ENCODE data around the gene PCSK5.
"Not testable (repeated sequence)": the region's sequence is repeated elsewhere in the genome, so short reads cannot be mapped to it uniquely, and the experiment has no call there.

PCSK5 gene

DNA sequence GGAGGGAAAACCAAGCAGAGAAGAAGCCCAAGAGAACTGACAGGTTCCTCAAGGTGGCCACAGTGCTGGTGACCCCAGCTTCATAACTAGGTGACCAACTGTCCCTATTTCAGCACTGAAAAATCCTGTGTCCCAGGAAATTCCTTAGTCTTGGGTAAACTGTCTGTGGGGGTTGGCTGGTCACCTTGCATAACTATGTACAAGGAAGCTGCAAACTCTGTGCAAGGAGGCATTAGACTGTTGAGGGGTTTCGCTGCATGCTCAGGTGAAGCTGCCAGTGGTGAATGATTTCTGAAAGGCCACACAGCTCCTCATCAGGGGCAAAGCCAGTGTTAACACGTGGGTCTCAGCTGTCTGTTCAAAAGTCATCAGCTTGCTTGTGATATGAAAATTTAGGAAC lies 36.9 kb downstream of the PCSK5 start:
- no peak for DNase-seq

DNA sequence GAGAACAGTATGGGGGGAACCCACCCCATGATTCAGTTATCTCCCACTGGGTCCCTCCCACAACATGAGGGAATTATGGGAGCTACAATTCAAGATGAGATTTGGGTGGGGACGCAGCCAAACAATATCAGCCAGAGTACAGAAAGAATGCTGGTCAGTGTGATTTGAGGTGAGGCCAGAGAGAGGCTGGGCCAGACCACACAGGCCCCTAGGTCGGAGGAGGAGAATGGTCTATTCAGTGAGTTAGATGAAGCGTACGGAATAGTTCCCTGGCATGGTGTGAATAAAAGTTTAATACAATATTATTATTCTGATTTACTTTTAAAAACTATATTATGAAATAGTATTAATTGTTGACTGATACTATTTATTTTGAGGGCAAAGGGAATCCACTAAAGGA lies 39.7 kb downstream of the PCSK5 start:
- DNase-seq: no peak

DNA sequence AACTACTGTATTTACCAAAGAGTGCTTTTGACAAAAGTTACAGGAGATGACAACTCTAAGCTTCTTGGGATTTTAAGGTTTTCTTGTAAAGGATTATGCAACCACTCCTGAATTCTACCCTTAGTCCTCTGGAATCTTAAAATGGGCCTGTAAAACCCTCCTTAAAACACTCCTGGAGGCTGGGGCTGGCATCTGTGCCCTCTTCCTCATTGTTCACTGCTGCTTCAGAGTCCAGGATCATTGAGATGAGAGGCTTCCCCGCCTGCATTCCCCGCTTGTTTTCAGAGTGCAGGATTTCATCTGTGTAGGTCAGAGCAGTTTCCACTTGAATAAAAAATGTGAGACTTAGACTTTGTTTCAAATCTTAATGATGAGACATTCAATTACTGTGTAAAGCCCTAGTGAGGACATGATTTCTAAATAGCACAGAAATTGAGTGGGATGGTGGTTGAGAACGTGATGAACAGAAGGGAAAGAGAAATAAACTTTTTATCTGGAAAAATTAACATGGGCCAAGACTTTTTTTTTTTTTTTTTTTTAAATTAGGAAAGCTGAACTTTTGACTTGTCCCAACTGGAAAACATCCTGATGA lies 40.4 kb downstream of the PCSK5 start:
- DNase-seq: no peak

DNA sequence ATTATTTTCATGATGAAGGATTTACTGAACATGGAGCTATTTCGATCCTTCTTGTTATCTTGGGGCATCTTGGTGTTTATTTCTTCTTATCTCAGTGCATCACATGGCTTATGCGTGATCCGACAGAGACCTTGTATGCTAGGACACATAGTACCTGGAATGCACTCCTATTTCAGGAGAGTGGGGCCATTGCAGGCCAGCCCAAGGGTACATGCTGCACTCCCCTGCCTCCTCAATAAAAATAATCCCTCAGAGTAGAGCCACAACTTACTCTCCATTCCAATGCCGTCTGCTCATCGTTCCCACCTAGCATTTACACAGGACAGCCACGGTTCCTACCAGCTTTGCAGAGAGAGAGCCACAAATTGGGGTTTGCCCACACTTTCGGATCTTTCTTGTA lies 43.5 kb downstream of the PCSK5 start:
- no peak for DNase-seq

DNA sequence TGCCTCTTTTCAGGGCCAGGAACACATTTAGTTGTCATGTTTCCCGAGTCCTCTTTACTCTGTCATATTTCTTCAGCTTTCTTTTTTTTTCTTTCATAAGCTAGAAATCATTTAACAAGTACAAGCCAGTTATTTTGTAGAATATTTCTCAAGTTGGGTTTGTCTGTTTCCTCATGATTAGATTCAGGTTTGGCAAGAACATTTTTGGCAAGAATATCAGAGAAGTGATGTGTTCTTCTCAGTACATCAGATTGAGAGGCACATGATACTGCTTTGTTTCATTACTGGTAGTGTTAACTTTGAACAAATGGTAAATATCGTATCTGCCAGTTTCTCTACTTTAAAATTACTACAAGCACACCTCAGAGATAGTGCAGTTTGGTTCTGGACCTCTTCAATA lies 45.1 kb downstream of the PCSK5 start:
- DNase-seq: no peak

DNA sequence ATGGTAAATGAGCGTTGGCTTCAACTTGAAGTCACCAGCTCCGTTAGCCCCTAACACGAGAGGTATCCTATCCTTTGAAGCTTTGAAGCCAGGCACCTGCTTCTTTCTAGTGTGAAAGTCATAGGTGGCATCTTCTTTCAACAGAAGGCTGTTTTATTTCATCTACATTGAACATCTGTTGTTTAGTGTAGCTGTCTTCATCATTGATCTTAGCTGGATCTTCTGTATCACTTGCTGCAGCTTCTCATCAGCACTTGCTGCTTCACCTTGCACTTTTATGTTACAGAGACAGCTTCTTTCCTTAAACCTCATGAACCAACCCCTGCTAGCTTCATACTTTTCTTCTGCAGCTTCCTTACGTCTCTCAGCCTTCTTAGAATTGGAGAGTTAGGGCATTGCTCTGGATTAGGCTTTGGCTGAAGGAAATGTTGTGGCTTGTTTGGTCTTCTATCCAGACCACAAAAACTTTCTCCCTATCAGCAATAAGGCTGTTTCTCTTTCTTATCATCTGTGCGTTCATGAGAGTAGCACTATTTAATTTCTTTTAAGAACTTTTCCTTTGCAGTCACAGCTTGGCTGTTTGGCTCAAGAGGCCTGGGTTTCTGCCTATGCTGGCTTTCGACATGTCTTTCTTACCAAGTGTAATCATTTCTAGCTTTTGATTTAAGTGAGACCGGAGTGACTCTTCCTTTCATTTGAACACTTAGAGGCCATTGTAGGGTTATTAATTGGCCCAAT lies 47.2 kb downstream of the PCSK5 start:
- DNase-seq: no peak

DNA sequence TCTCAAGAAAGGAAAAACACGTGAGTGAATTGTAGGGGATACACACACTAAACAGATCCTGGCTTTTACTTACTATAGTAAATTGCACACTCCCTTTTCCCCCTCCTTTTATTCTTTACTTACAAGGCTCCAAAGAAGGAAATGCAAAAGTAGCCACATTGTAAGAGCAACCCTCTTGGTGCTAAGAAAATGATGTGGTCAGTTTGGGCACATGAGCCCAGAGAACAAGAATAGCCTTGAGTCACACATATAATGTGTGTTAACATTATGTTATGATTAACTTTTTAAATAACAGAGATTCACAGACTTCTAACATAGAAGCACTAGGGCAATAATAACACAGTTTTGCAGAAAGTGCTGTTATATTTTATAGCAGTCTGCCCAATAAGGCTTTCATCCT lies 48.5 kb downstream of the PCSK5 start:
- no peak for DNase-seq

DNA sequence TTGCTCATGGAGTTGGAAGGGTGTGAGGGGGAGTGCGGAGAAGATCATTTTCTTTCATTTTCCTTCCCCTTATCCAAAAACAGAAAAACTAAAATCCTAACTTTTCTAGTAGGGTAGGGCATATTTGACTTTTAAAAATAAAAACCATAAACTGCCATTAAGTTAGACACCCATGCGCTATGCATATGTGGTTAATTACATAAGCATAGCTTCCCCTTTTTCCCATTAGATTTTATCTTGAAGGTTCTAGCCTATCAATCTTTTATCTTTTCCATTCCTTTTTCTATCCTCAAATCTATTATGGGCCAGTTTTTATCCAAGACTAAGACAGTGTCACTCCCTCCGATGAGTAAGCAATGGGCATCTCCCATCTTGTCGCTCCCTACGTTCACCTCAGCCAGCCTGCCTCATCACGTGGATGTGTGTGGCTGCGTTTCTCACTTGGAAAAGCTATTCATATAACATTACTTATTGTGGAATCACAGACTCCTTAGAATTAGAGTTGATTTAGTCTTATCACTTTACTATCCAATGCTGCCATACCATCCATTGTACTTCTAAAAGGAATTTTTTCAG lies 49.2 kb downstream of the PCSK5 start:
- no peak for DNase-seq

DNA sequence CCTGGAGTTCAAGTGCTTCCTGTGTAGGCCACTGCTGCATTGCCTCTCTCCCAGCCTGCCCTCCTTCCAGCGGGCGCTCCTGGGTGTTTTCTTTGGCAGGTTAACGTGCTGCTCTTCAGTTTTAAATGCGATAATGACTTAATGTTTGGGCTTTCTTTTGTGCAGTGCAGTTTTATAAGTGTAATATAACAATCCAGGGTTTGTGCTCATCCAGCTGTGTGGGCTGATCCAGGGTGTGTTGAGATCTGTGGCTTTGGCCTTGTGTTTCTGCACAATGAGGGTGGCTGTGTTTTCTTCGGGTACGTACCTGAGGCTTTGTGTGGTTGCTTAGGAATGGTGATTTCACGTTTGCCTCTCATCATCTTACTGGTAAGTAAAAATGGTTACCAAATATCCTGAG lies 50.6 kb downstream of the PCSK5 start:
- DNase-seq: no peak

DNA sequence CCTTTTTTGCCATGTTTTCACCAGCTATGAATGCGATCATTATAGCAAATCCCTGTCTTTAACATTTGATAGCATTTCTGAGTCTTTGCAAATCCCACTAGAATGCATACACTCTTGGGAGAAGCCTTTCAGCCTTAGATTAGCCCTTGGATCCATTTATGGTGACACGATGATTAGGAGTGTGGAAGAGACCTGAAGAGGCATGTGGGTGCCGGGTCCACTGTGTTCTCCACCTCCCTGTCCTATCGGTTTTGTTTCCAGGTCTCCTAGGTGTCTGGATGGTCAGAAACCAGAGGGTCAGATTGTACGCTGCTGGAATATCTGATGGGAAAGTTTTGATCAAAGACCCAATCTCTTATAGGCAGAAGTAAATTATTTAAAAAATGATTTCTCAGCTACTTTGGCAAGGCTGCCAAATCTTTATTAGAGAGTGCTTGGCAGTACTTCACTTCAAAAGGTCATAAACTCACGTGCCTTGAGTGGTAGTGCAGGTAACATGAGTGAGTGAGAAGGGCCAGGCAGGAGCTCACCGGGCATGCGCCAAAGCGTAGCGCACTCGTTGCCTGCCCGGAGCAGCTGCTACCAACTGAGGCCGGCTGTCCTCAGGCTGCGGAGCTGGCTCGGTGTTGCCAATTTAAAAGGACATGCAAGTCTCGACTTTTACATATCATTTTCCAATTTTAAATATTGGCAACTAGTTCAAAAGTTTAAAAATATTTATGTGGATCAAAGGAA lies 51.3 kb downstream of the PCSK5 start:
- DNase-seq: no peak

DNA sequence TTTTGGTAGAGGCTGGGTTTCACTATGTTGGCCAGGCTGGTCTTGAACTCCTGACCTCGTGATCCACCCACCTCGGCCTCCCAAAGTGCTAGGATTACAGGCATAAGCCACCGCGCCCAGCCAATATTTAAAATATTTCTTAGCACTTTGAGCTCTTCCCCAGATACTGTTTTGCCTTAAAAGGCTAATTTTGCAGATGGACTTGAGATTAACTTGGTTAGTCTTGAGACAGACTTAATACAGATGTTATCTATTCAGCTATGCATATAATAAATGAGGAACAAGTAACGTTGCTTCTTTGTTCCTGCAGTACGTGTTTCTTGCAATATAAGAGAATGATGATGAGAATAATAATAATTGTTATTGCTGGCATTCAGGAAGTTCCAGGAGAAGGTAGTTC lies 56.3 kb downstream of the PCSK5 start:
- no peak for DNase-seq

DNA sequence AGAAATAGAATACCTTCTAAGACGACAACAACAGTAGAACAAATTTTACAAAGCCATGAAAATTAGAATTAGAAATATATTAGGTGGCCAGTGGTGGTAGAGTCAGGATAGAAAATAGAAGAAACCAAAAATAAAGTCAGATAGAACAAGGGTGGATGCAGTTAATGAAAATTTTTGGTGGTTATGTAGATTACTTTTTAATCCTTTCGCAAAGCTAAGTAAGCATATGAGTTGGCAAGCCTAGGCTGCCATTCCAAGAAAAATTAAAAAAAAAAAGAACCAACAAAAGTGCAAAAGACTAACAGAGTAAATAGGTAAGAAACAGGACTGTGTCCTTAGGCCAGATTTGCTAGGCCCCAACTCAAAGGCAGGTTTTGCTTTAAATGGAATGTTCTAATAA lies 56.8 kb downstream of the PCSK5 start:
- DNase-seq: no peak

DNA sequence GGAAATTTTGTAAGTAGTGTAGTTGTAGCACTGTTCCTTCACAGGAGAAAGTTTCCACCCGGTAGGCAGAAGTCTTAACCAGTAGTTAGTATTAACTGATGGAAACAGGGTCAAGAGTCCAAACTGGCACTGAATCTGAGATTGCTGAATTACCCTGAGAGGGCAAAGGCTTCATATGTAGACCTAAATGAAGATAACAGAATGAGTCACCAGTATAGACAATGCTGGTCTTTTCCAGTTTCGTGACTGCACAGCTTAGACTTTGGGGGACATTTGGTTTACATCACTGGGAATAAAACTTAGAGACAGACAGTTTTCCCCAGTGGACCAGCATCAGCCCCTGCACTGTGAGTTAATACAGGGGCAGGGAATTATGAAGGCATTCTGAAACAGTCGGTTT lies 60.5 kb downstream of the PCSK5 start:
- DNase-seq: no peak

DNA sequence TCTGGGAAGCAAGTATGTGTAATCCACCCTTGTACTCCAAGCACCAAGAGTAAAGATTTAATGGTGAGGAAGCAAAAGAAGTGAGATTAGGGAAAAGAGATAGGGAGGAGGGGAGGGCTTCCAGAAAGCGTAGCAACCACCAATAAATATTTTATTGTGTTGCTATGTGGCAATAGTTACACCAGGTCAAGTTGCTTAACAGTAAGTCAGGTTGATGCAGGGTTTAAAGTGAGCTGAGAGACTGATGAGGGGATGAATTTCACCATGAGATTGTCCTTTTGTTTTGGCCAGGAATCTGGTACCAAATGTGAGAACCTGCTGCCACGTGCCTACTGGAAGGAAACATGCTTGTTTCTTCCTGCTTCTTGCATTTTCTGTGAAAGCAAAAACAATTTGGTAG lies 62.7 kb downstream of the PCSK5 start:
- no peak for DNase-seq

DNA sequence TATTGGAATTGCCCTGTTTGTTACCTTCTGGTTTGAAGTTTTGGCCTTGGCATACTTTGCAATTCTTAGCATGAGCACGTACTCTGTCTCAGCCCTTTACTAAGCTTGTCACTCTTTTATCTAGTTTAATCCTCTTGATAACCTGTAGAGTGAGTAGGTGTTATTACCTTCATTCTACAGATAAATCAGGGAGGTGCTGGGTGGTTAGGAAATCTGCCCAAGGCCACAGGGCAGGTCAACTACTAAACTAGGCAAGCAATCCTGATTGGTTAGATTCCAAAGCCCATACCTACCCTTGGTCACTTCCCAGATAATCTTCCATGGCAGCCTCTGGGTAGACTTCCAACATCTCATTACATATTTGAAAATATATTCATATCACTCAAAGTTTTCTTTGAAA lies 65.7 kb downstream of the PCSK5 start:
- no peak for DNase-seq

DNA sequence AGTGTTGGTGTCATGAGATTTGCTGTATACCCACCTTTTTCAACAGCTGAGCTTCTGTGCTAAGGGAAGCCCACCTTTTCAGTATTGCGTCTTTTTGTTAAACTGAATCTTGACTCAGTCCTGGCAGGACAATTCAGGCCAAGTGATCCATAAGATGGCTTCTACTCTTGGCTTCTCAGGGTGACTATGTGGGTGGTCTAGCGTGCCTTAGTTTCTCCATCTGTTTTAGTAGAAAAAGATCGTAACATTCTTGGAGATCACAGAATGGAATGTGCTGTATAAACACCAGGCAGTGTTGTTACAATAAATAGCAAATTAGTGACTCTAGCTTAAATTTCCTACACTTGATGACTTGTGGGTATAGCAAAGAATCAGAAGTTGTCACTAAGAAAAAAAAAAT lies 66.6 kb downstream of the PCSK5 start:
- no peak for DNase-seq

DNA sequence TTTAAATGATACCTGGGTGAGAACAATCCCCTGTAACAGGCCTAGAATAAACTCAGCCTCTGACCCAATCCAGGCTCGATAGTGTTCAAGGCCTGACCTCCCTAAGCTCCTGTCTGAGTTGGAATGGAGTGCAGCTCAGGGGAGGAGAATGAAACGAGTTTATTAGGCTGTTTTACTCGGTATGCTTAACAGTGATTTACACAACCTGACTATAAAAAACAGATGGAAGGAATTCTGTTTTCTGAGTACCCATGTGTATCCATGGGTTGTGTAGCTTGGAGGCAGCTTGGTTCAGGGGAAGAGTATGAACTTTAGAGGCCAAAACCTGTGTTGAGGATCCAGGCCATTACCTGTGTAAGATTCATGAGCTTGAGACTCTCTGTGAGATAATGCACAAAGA lies 67.8 kb downstream of the PCSK5 start:
- no peak for DNase-seq

DNA sequence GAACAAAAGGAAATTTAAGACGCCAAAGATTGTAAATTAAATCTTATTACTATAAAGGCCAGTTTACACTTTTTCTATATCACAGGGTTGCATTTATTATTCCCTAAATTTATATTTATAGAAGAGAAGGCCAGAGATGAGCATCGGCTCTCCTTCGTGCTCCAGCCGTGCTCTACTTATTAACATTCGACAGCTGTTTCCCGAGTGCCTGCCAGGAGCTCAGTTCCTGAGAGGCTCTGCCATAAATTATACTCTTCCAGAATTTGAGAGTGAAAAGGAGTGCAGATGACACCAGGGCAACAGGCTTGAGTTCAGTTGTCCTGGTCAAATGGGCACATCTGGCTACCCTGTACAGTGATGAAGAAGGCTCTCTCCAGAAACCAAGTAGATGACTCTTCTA lies 70.1 kb downstream of the PCSK5 start:
- no peak for DNase-seq

DNA sequence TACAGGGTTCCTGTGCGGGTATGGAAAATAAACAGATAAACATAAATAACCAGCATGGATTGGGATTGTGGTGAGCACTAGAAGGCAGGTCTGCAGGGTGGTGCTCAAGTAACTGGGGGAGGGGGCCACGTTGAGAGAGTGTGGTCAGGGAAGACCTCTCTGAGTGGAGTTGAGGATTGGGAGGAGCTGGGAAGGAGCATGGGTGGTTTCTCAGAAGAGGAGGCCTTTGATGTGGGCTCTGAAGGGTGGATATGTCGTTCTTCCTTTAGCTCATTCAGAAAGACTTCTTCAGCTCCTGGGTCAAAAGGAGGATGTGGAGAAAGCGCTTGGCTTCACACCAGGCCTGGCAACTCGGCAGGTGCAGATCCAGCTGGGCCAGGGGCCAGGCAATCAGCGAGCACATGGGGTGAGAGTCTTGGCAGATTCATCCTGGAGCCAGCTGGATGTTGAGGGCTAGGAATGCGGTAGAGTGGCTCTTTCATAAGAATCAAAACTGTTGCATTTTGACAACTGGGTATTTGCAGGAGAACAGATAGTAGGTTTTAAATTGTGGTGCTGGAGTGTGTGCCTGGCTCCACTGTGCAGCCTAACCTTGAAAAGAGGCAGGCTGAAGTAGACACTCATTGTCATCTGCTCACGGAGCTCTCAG lies 71.7 kb downstream of the PCSK5 start:
- no peak for DNase-seq

DNA sequence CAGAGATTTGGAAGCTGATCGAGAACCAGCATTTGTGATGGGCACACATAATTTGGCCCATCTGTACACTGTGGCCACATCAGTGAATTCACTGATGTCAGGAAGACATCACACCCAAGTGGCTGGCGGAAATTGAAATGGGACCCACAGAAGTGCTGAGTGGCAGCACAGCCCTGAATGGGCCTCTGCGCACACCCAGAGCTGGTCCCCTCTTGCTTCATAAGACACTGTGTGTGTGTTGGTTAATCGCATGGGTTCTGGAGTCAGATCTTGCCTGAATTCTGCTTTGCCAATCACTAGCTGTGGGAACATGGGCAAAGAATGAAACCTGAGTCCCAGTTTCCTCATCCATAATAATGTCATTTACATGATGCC lies 72.2 kb downstream of the PCSK5 start:
- DNase-seq: no peak

DNA sequence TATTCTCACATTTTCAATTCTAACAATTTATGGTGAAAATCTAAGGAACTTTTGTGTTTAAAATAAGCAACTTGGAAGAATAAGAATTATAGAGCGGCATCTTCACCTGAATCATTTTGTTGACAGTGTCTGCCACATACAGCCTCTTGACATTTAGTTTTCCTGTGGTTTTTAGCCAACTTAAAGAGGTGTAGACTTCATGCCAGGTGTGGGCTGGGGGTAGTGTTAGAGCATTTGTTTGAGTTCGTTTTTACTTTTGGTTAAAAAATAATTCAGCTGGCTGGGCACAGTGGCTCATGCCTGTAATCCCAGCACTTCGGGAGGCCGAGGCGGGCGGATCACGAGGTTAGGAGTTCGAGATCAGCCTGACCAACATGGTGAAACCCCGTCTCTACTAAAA lies 72.8 kb downstream of the PCSK5 start:
- DNase-seq: not testable (repeated sequence)

DNA sequence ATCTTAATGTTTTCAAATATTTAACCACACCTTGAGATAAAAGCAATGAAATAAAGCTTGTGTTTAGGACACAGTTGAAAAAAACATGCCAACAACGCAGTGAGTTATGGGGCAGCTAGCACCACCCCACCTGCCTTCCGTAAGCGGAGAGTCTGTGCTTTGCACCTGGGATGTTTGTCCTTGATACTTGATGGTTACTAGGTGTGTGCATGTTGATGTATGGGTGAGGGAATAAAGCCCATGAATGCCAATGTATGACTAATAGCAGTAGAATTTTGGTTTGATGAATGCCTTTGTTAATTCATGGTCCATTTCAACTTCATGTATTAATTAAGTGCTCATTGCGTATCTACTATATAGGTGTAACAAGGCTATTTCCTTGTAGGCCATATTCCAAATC lies 74.0 kb downstream of the PCSK5 start:
- DNase-seq: no peak

DNA sequence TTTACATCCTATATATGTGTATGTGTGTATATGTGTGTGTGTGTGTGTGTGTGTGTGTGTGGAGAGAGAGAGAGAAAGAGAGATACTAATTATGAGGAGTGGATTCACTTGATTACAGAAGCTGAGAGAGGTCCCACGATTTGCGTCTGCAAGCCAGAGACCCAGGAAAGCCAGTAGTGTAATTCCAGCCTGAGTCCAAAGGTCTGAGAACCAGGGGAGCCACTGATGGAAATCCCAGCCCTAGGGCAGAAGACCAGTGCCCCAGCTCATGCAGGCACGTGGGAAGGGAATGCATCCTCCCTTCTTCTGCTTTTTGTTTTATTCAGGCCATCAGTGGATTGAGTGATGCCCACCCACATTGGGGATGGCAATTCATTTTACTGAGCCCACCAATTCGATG lies 74.8 kb downstream of the PCSK5 start:
- DNase-seq: no peak

DNA sequence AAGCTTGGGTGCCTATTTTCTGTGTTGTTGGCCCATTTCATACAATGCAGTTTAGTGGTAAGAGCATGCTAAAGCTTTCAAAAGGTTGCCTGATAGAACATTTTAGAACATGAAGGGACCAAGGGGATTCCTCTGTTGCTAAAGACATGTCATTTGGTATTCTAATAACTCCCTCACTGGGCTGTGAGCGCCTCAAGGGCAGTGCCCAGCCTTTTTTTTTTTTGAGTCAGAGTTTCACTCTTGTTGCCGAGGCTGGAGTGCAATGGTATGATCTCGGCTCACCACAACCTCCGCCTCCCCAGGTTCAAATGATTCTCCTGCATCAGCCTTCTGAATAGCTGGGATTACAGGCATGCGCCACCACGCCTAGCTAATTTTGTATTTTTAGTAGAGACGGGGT lies 77.1 kb downstream of the PCSK5 start:
- no peak for DNase-seq

Measured in NCI-H82 (cell line).